Endothelial cell (in vitro differentiated cells): ENCODE data around the gene ARHGEF38. TPM values are rescaled to one million over a fixed set of nuclear protein-coding genes. Genes with fewer than 3 reads are reported as not detected.

Experiments
- DNase-seq: peaks from one replicate; pipeline ENCODE4 v3.0.0; 2021; ENCODE audit warnings: low spot score
- H3K27ac Mint-ChIP-seq: one replicate; pipeline ENCODE4 v1.8.0; 2021; ENCODE audit warnings: mixed read lengths, inconsistent platforms; ENCODE audit not compliant: unreplicated experiment
- H3K27me3 Mint-ChIP-seq: one replicate; pipeline ENCODE4 v1.8.0; 2021; ENCODE audit warnings: mild to moderate bottlenecking, moderate library complexity, mixed read lengths, inconsistent platforms; ENCODE audit not compliant: unreplicated experiment
- H3K36me3 Mint-ChIP-seq: one replicate; pipeline ENCODE4 v1.8.0; 2021; ENCODE audit warnings: mild to moderate bottlenecking, low read depth, mixed read lengths, inconsistent platforms; ENCODE audit not compliant: unreplicated experiment
- H3K4me1 Mint-ChIP-seq: one replicate; pipeline ENCODE4 v1.8.0; 2021; ENCODE audit warnings: mild to moderate bottlenecking, mixed read lengths, inconsistent platforms; ENCODE audit not compliant: unreplicated experiment
- H3K4me3 Mint-ChIP-seq: one replicate; pipeline ENCODE4 v1.8.0; 2021; ENCODE audit warnings: mild to moderate bottlenecking, mixed read lengths, inconsistent platforms; ENCODE audit not compliant: unreplicated experiment
- H3K9me3 Mint-ChIP-seq: one replicate; pipeline ENCODE4 v1.8.0; 2021; ENCODE audit warnings: mixed read lengths, inconsistent platforms; ENCODE audit not compliant: unreplicated experiment
- total RNA-seq: library from RNA; stranded (reverse); fragmentation: NEBNext Ultra II Directional; extraction: Animal tissue kit (Norgen Biotek cat#: 25700); gene quantifications from one replicate; pipeline ENCODE4 v1.2.1, GENCODE V29; 2021; ENCODE audit not compliant: unreplicated experiment
- TF ChIP-seq, protein P1 (sequence below): fragments of 200-600 bp; sonication (generic); IDR thresholded peaks from one replicate; pipeline ENCODE4 v1.5.0; 2021; ENCODE audit warnings: antibody characterized with exemption; ENCODE audit not compliant: unreplicated experiment

Gene ARHGEF38
- total RNA-seq, 1 donor from 2014 or later: not detected

DNA sequence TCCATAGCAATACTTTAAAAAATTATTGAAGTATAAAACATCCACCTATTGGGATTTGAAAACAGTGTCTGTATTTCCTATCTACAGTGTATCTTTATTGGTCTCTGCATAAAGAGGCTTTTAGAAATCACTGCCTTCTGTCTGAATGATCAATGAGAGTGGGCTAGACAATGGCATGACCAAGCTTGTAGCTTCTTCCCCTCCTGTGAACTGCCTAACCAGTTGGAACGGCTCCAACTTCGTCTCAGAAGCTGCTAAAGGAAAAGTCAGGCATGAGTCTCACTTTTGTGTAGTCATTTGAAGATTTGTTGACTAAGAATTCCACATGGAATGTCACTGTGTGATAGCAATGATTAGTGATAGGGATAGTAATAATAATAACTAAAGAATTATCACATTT lies 91.8 kb downstream of the ARHGEF38 start:
- H3K9me3 Mint-ChIP-seq: no peaks in the 10 kb centered on the region
- TF ChIP-seq, protein P1, sequence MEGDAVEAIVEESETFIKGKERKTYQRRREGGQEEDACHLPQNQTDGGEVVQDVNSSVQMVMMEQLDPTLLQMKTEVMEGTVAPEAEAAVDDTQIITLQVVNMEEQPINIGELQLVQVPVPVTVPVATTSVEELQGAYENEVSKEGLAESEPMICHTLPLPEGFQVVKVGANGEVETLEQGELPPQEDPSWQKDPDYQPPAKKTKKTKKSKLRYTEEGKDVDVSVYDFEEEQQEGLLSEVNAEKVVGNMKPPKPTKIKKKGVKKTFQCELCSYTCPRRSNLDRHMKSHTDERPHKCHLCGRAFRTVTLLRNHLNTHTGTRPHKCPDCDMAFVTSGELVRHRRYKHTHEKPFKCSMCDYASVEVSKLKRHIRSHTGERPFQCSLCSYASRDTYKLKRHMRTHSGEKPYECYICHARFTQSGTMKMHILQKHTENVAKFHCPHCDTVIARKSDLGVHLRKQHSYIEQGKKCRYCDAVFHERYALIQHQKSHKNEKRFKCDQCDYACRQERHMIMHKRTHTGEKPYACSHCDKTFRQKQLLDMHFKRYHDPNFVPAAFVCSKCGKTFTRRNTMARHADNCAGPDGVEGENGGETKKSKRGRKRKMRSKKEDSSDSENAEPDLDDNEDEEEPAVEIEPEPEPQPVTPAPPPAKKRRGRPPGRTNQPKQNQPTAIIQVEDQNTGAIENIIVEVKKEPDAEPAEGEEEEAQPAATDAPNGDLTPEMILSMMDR: no peak
- no peaks in the 10 kb centered on the region for H3K27me3 Mint-ChIP-seq
- H3K4me3 Mint-ChIP-seq: no peak overlapping the region
- peaks cover 2% of the 10 kb centered on the region for H3K4me1 Mint-ChIP-seq
- no peak overlapping the region for H3K27ac Mint-ChIP-seq
- no peaks in the 10 kb centered on the region for H3K36me3 Mint-ChIP-seq
- DNase-seq: no peak

DNA sequence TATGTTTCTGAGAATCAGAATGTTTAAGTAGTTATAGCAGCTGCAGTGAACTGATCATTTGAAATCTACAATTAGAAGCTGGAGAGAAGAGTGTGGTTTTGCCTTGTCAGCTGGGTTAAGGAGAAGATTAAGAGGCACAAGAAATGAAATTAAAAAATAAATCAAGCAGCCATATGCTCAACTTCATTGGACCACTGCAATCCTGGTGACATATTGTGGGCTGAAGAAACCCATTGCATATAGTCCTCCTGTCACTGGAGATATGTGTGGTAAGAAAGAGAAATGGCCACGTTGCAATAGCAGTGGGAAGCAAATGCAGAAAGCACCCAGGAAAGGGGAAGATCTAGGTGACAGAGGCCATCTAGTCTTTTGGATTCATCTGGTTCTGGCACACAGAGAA lies 93.0 kb downstream of the ARHGEF38 start:
- Mint-ChIP-seq H3K27me3 (no peaks in the 10 kb centered on the region), H3K9me3 (no peaks in the 10 kb centered on the region), H3K4me1 (peaks cover 2% of the 10 kb centered on the region), H3K27ac (no peak overlapping the region), H3K36me3 (no peaks in the 10 kb centered on the region), H3K4me3 (no peak overlapping the region)
- TF ChIP-seq, protein P1: no peak
- no peak for DNase-seq

DNA sequence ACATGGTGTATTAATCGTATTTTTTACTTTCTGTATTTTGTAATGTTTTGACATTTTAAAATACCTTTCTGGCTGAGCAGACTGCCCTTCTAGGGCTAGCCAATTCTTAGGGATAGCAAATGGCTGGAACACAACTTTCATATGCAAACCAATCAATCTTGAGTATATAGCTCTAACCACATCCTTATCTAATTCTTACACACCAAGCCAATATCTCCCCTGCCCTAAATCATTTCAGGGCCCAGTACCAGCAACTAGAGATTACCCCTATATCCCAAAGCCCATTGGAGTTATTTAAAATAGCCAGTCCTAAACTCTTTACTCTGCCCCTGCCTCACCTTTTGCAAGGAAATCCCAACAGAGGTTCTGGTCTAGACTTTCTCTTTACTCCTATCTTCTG lies 97.8 kb downstream of the ARHGEF38 start:
- TF ChIP-seq, protein P1: no peak
- Mint-ChIP-seq H3K27ac (no peak overlapping the region), H3K36me3 (no peaks in the 10 kb centered on the region), H3K27me3 (no peaks in the 10 kb centered on the region), H3K4me3 (no peak overlapping the region), H3K4me1 (no peaks in the 10 kb centered on the region), H3K9me3 (no peaks in the 10 kb centered on the region)
- DNase-seq: no peak

DNA sequence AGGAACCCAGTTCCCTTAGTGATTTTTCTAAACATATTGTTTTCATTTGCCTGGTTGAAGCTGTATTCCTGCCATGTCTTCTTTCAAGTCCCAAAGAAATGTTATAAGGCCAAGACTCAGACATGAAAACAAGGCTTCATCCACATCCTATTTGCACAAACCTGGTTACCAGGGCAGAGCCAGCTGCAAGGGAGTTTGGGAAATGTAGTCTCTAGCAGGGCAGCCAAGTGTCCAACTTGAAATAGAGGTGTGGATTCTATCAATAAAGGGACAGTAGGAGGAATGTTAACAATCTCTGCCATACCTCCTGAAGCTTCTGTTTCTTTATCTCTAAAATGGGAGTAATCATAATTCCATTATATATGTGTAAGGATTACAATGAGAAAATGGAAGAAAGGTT lies 99.5 kb downstream of the ARHGEF38 start:
- H3K4me1 Mint-ChIP-seq: no peaks in the 10 kb centered on the region
- H3K36me3 Mint-ChIP-seq: no peaks in the 10 kb centered on the region
- no peaks in the 10 kb centered on the region for H3K9me3 Mint-ChIP-seq
- TF ChIP-seq, protein P1: no peak
- H3K4me3 Mint-ChIP-seq: no peak overlapping the region
- DNase-seq: no peak
- no peak overlapping the region for H3K27ac Mint-ChIP-seq
- H3K27me3 Mint-ChIP-seq: no peaks in the 10 kb centered on the region

DNA sequence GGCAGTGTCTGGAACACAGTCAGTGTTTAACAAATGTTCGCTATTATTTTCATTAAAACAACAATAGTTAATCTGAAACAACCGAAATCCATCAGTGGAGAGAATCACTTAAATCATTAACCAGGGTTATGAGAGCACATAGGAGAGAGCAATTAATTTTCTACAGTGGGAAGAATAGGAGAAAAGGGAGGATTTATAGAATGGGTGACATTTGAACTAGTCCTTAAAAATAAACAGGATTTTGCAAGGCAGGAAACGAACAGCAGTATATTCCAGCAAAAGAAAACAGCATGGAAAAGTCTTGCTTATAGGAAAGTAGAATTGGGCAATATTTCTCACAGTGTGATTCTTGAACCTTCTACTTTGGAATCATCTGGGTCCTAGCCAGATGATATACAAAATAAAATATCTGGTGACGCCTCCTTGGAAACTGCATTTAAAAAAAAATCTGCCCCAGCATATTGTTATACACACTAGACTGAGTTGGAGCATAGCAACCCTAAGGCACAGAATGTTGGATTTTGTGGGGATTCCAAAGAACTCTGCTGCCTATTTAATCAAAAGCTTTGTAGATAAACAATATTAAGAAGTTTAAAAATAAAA lies 100.0 kb downstream of the ARHGEF38 start:
- H3K27me3 Mint-ChIP-seq: no peaks in the 10 kb centered on the region

More for the DNA sequence above, 100.0 kb downstream of the ARHGEF38 start:
- Mint-ChIP-seq H3K9me3 (no peaks in the 10 kb centered on the region), H3K36me3 (no peaks in the 10 kb centered on the region), H3K4me1 (no peaks in the 10 kb centered on the region), H3K27ac (no peak overlapping the region), H3K4me3 (no peak overlapping the region)
- TF ChIP-seq, protein P1: no peak
- no peak for DNase-seq
